GM18519 (cell line): ENCODE measurements around the gene LDHAL6B.
A peak's percentile ranks its signal among the peaks of the same experiment; 100 is the strongest.

ENCODE experiments used
- ATAC-seq: cut with Tn5 transposase; IDR thresholded peaks from one replicate; pipeline ENCODE4 v1.9.1; 2021; ENCODE audit warnings: mild to moderate bottlenecking, moderate library complexity; ENCODE audit not compliant: unreplicated experiment, low FRiP score

The LDHAL6B gene

GRCh38 chr15:59249816-59250215 lies 43.2 kb downstream of the LDHAL6B start:
- no peak for ATAC-seq

GRCh38 chr15:59250249-59250648 lies 43.6 kb downstream of the LDHAL6B start:
- no peak for ATAC-seq

- peak; percentile 50 for ATAC-seq
Measured at GRCh38 chr15:59251001-59251845, 44.6 kb downstream of the LDHAL6B start.

GRCh38 chr15:59252137-59252536 lies 45.5 kb downstream of the LDHAL6B start:
- ATAC-seq: no peak

GRCh38 chr15:59255680-59256336 lies 49.2 kb downstream of the LDHAL6B start:
- ATAC-seq: no peak

GRCh38 chr15:59256482-59256881 lies 49.8 kb downstream of the LDHAL6B start:
- no peak for ATAC-seq

- no peak for ATAC-seq
Measured at GRCh38 chr15:59257140-59257539, 50.5 kb downstream of the LDHAL6B start.
